GM12864 (cell line): ENCODE data around the gene ADPRS.

Experiments
- DNase-seq: peaks from one replicate; pipeline ENCODE4 v3.0.0-alpha.2; 2011; ENCODE audit warnings: low read depth
- H3K4me3 ChIP-seq: 2 replicates; pipeline ENCODE4 v1.5.1; 2011; ENCODE audit warnings: mild to moderate bottlenecking, low read depth, low read length, control low read depth
- CTCF ChIP-seq: IDR thresholded peaks from 2 replicates; pipeline ENCODE4 v1.5.1; 2011; ENCODE audit warnings: low read depth, mild to moderate bottlenecking, moderate library complexity, low read length, control low read depth, inconsistent platforms; ENCODE audit errors: missing control alignments

Gene ADPRS

GRCh38 chr1:36107394-36107793 lies 18.7 kb downstream of the ADPRS start:
- no peak for DNase-seq
- no peak overlapping the region for H3K4me3 ChIP-seq
- no peak for TF ChIP-seq CTCF

GRCh38 chr1:36108314-36108713 lies 19.6 kb downstream of the ADPRS start:
- no peak overlapping the region for H3K4me3 ChIP-seq
- no peak for TF ChIP-seq CTCF
- DNase-seq = no peak

- TF ChIP-seq CTCF = no peak
- no peak overlapping the region for H3K4me3 ChIP-seq
- no peak for DNase-seq
Observed at GRCh38 chr1:36109041-36109679, 20.5 kb downstream of the ADPRS start.

- no peak for DNase-seq
- H3K4me3 ChIP-seq = no peak overlapping the region
- no peak for TF ChIP-seq CTCF
Observed at GRCh38 chr1:36111151-36111550, 22.5 kb downstream of the ADPRS start.

- H3K4me3 ChIP-seq = no peak overlapping the region
- DNase-seq = no peak
- TF ChIP-seq CTCF = no peak
Observed at GRCh38 chr1:36112823-36113222, 24.1 kb downstream of the ADPRS start.

GRCh38 chr1:36114371-36114770 lies 25.7 kb downstream of the ADPRS start:
- TF ChIP-seq CTCF = no peak
- H3K4me3 ChIP-seq = no peak overlapping the region
- DNase-seq = no peak

- TF ChIP-seq CTCF = no peak
- DNase-seq = no peak
Observed at GRCh38 chr1:36115200-36115669, 26.5 kb downstream of the ADPRS start.

More at GRCh38 chr1:36115200-36115669, 26.5 kb downstream of the ADPRS start:
- no peak overlapping the region for H3K4me3 ChIP-seq
